Loucy (cell line): ENCODE data around the gene B4GALNT3.

ENCODE experiments used
- H2AFZ ChIP-seq: fragments of 200-600 bp; sonication (generic); 2 replicates; pipeline ENCODE4 v1.6.0; 2016; ENCODE audit warnings: antibody characterized with exemption, mild to moderate bottlenecking, low read length, moderate library complexity
- H3F3A ChIP-seq: fragments of 200-600 bp; 2 replicates; pipeline ENCODE4 v1.6.0; 2016; ENCODE audit warnings: antibody characterized with exemption, low read depth, mild to moderate bottlenecking
- H3K27me3 ChIP-seq: fragments of 200-600 bp; sonication (generic); 2 replicates; pipeline ENCODE4 v1.6.1; 2014; ENCODE audit warnings: low read length, mild to moderate bottlenecking; ENCODE audit not compliant: insufficient read depth, poor library complexity, severe bottlenecking
- H3K36me3 ChIP-seq: fragments of 200-600 bp; sonication (generic); 2 replicates; pipeline ENCODE4 v1.6.1; 2016; ENCODE audit warnings: low read length; ENCODE audit not compliant: insufficient read depth
- H3K4me1 ChIP-seq: fragments of 200-600 bp; sonication (generic); 2 replicates; pipeline ENCODE4 v1.5.1; 2014; ENCODE audit warnings: low read length, mild to moderate bottlenecking; ENCODE audit not compliant: insufficient read depth, poor library complexity, severe bottlenecking
- H3K4me2 ChIP-seq: fragments of 200-600 bp; sonication (generic); 2 replicates; pipeline ENCODE4 v1.6.0; 2014; ENCODE audit warnings: antibody characterized with exemption, low read length, low read depth, mild to moderate bottlenecking; ENCODE audit not compliant: poor library complexity, severe bottlenecking
- H3K4me3 ChIP-seq: fragments of 200-600 bp; sonication (generic); 2 replicates; pipeline ENCODE4 v1.5.1; 2014; ENCODE audit warnings: low read length, mild to moderate bottlenecking, mixed read lengths; ENCODE audit not compliant: poor library complexity, severe bottlenecking
- H3K79me2 ChIP-seq: fragments of 200-600 bp; sonication (generic); 2 replicates; pipeline ENCODE4 v1.6.1; 2014; ENCODE audit warnings: low read length; ENCODE audit not compliant: insufficient read depth
- H3K9ac ChIP-seq: fragments of 200-600 bp; sonication (generic); 2 replicates; pipeline ENCODE4 v1.6.0; 2014; ENCODE audit warnings: mild to moderate bottlenecking, low read depth, low read length, moderate library complexity; ENCODE audit not compliant: poor library complexity, severe bottlenecking
- H3K9me2 ChIP-seq: fragments of 200-600 bp; sonication (generic); replicated peaks from 2 replicates; pipeline ENCODE4 v1.6.1; 2016; ENCODE audit warnings: low read depth, low read length, mixed read lengths
- H3K9me3 ChIP-seq: fragments of 200-600 bp; sonication (generic); 2 replicates; pipeline ENCODE4 v1.6.1; 2014; ENCODE audit warnings: mild to moderate bottlenecking, antibody characterized with exemption, low read length, low read depth; ENCODE audit not compliant: insufficient read depth
- H4K20me1 ChIP-seq: fragments of 200-600 bp; sonication (generic); 2 replicates; pipeline ENCODE4 v1.6.0; 2014; ENCODE audit warnings: antibody characterized with exemption, low read length, mild to moderate bottlenecking; ENCODE audit not compliant: insufficient read depth, poor library complexity, severe bottlenecking
- EZH2phosphoT487 ChIP-seq: fragments of 200-600 bp; IDR thresholded peaks from 2 replicates; pipeline ENCODE4 v1.6.1; 2018; ENCODE audit warnings: antibody characterized with exemption, mild to moderate bottlenecking, moderate library complexity, borderline replicate concordance
- TF ChIP-seq, protein P1 (sequence below): fragments of 200-600 bp; sonication (generic); conservative IDR thresholded peaks from 2 replicates; pipeline ENCODE4 v1.5.1; 2014; ENCODE audit warnings: mild to moderate bottlenecking, antibody characterized with exemption, low read length

The B4GALNT3 gene

DNA sequence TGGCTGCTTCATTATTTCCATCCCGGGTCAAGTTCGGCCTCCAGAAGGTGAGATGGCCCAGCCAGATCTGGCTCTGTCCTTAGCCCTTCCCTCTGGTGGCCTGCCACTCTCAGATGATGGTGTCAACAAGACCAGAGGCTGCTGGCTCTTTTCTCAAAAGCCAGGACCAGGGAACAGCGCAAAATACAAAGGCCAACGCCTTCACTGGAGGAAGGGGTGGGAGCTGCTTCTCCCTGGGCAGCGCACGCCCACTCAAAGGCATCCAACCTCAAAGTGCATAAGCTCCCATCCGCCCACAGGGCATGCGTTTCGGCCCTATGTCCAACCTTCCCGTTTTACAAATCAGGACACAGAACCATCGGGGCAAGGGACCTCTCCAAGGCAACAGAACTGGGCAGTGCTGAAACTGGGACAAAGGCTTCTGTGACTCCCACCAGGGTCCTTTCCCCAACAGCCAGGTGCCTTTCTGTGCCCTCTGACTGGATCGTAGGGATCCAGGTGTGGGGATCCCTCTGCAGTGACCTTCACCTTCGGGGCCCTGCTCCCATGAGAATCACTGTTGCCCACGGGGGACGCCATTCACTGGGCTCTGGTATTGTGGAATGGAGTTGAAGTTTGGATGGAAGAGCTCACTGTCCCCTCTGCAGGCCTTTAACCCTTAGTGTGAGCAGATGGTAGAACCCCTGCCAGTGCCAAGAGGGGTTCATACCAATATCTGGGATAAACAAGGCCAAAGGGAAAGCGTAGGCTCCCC is 126.8 kb downstream of the B4GALNT3 start:
- H3K36me3 ChIP-seq = no peaks in the 10 kb centered on the region
- no peak for TF ChIP-seq EZH2phosphoT487
- TF ChIP-seq, protein P1, sequence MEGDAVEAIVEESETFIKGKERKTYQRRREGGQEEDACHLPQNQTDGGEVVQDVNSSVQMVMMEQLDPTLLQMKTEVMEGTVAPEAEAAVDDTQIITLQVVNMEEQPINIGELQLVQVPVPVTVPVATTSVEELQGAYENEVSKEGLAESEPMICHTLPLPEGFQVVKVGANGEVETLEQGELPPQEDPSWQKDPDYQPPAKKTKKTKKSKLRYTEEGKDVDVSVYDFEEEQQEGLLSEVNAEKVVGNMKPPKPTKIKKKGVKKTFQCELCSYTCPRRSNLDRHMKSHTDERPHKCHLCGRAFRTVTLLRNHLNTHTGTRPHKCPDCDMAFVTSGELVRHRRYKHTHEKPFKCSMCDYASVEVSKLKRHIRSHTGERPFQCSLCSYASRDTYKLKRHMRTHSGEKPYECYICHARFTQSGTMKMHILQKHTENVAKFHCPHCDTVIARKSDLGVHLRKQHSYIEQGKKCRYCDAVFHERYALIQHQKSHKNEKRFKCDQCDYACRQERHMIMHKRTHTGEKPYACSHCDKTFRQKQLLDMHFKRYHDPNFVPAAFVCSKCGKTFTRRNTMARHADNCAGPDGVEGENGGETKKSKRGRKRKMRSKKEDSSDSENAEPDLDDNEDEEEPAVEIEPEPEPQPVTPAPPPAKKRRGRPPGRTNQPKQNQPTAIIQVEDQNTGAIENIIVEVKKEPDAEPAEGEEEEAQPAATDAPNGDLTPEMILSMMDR = no peak
- H4K20me1 ChIP-seq = no peaks in the 10 kb centered on the region
- no peak overlapping the region for H2AFZ ChIP-seq
- no peak overlapping the region for H3K9ac ChIP-seq
- peaks cover 5% of the 10 kb centered on the region; the same call in 1 of the 2 replicates for H3K9me3 ChIP-seq
- H3K4me3 ChIP-seq = no peak overlapping the region
- H3K4me1 ChIP-seq = peaks cover 25% of the 10 kb centered on the region
- H3K9me2 ChIP-seq = no peaks in the 10 kb centered on the region
- 0 out of 2 replicates have a peak, but pooled peaks cover 3% of the 10 kb centered on the region for H3F3A ChIP-seq
- no peak overlapping the region for H3K4me2 ChIP-seq
- no peaks in the 10 kb centered on the region; the same call in 1 of the 2 replicates for H3K79me2 ChIP-seq
- H3K27me3 ChIP-seq = no peaks in the 10 kb centered on the region

DNA sequence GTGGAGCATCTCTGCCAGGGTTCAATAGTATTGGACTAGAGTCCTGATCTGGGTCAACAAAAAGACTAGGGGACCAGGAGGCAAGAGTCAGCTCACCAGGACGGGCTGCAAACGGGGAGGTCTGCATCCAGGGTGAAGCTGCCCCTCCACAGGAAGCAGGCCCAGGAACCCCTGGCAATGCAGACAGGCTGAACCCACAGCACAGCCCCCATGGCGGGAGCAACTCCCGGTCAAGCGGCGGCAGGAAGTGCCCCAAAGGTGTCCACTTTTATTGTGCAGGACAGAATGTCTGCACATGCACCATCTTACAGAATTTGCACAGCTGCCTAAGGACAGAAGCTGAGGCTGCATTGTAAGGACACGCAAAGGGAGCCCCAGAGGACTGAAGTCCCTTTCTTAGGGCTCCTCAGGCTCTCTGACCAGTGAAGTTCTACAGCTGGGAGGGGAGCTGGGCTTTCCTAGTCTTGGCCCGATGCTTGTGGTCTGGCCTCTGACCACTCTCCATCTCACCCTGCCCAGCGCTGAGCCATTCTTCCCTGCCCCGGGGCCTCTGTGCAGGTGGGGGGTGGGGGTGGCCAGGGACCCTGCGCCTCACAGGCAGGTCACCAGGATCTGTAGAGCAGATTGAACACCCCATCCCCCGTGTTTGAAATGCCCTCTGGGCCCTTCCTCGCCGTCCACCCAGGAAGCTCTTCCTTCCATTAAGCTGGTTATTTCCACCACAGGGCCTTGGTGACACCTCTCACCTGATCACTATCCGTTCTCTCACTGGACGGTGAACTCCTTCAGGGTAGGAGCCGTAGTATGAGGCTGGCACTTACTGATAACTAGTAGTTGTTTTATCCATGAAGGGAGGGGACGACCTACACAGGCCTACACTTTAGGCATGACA is 127.6 kb downstream of the B4GALNT3 start:
- 0 out of 2 replicates have a peak, but pooled peaks cover 3% of the 10 kb centered on the region for H3F3A ChIP-seq
- no peaks in the 10 kb centered on the region for H3K36me3 ChIP-seq
- no peak overlapping the region for H3K9ac ChIP-seq
- H2AFZ ChIP-seq = no peak overlapping the region
- H3K4me2 ChIP-seq = no peak overlapping the region
- H4K20me1 ChIP-seq = no peaks in the 10 kb centered on the region
- no peaks in the 10 kb centered on the region; the same call in 1 of the 2 replicates for H3K79me2 ChIP-seq
- no peak overlapping the region for H3K4me3 ChIP-seq
- H3K4me1 ChIP-seq = peaks cover 33% of the 10 kb centered on the region
- no peaks in the 10 kb centered on the region for H3K9me2 ChIP-seq
- H3K27me3 ChIP-seq = no peaks in the 10 kb centered on the region
- no peak for TF ChIP-seq EZH2phosphoT487
- TF ChIP-seq, protein P1 = no peak
- H3K9me3 ChIP-seq = peaks cover 5% of the 10 kb centered on the region; the same call in 1 of the 2 replicates

DNA sequence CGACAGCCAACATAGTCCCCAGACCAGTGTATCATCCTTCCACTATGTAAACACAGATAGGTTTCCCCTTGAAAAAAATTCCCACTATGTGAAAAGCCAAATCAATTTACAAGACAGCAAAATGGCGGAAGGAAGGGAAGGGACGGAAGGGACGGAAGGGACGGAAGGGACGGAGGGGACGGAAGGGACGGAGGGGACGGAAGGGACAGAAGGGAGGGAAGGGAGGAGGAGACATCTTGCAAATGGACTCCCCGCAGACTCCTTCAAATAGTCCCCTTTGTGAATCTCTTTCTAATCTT is 128.2 kb downstream of the B4GALNT3 start:
- peaks cover 37% of the 10 kb centered on the region for H3K4me1 ChIP-seq
- TF ChIP-seq, protein P1 = no peak
- no peak for TF ChIP-seq EZH2phosphoT487

More for the DNA sequence above, 128.2 kb downstream of the B4GALNT3 start:
- no peaks in the 10 kb centered on the region for H3K36me3 ChIP-seq
- H4K20me1 ChIP-seq = no peaks in the 10 kb centered on the region
- no peaks in the 10 kb centered on the region for H3K9me2 ChIP-seq
- H3K9ac ChIP-seq = no peak overlapping the region
- no peaks in the 10 kb centered on the region for H3K27me3 ChIP-seq
- H3K4me3 ChIP-seq = no peak overlapping the region
- 0 out of 2 replicates have a peak, but pooled peaks cover 3% of the 10 kb centered on the region for H3F3A ChIP-seq
- H3K79me2 ChIP-seq = no peaks in the 10 kb centered on the region; the same call in 1 of the 2 replicates
- no peak overlapping the region for H3K4me2 ChIP-seq
- H3K9me3 ChIP-seq = peaks cover 5% of the 10 kb centered on the region; the same call in 1 of the 2 replicates
- H2AFZ ChIP-seq = no peak overlapping the region
